ENCODE data around the gene ARHGEF17. TPM values are rescaled to one million over a fixed set of nuclear protein-coding genes. Genes with fewer than 3 reads are reported as not detected.
"Not testable (repeated sequence)": the region's sequence is repeated elsewhere in the genome, so short reads cannot be mapped to it uniquely, and the experiment has no call there.

Gene ARHGEF17
- polyA plus RNA-seq (2013, experiment 1 of 2; ENCODE audit: insufficient read length), result 78.0 TPM
- 100 TPM for polyA plus RNA-seq (2013, experiment 2 of 2; ENCODE audit: insufficient read length)

GRCh38 chr11:73308003-73308960, at the start of gene ARHGEF17:
Gene ARHGEF17 (plus strand): TSS chr11:73308276. CDS start chr11:73308639, 363 bp downstream.
- peak; percentile 88 for DNase-seq

GRCh38 chr11:73259406-73260126, 48.5 kb upstream of the ARHGEF17 start:
- no peak for DNase-seq

- DNase-seq, result no peak
Measured at GRCh38 chr11:73260127-73260457, 48.0 kb upstream of the ARHGEF17 start.

- DNase-seq, result no peak
Measured at GRCh38 chr11:73262851-73263495, 45.1 kb upstream of the ARHGEF17 start.

- DNase-seq, result no peak
Measured at GRCh38 chr11:73263640-73264039, 44.4 kb upstream of the ARHGEF17 start.

- DNase-seq, result peak; percentile 42
Measured at GRCh38 chr11:73265278-73265810, 42.7 kb upstream of the ARHGEF17 start.

- no peak for DNase-seq
Measured at GRCh38 chr11:73265853-73266645, 42.0 kb upstream of the ARHGEF17 start.

- no peak for DNase-seq
Measured at GRCh38 chr11:73266646-73267020, 41.4 kb upstream of the ARHGEF17 start.

- DNase-seq, result no peak
Measured at GRCh38 chr11:73267122-73267846, 40.8 kb upstream of the ARHGEF17 start.

GRCh38 chr11:73267906-73268540, 40.1 kb upstream of the ARHGEF17 start:
- no peak for DNase-seq

GRCh38 chr11:73268671-73269271, 39.3 kb upstream of the ARHGEF17 start:
- no peak for DNase-seq

- DNase-seq, result no peak
Measured at GRCh38 chr11:73269459-73270015, 38.5 kb upstream of the ARHGEF17 start.

- DNase-seq, result no peak
Measured at GRCh38 chr11:73270016-73270854, 37.8 kb upstream of the ARHGEF17 start.

- DNase-seq, result no peak
Measured at GRCh38 chr11:73270855-73271477, 37.1 kb upstream of the ARHGEF17 start.

- not testable (repeated sequence) for DNase-seq
Measured at GRCh38 chr11:73271478-73271865, 36.6 kb upstream of the ARHGEF17 start.

GRCh38 chr11:73271936-73272679, 36.0 kb upstream of the ARHGEF17 start, which contains the start of gene P2RY6:
Gene P2RY6 (plus strand): TSS chr11:73272338. CDS start chr11:73296519, 24,181 bp downstream.
- DNase-seq, result peak; percentile 64

- DNase-seq, result no peak
Measured at GRCh38 chr11:73272680-73273038, 35.4 kb upstream of the ARHGEF17 start.

Data from fibroblast of skin of back (primary cell).